ENCODE data around the gene SIM1.

- TF ChIP-seq POLR2A (IDR thresholded peaks at IDR 0.05; ENCODE audit: low read length) (no peak), GATA1 (IDR thresholded peaks at IDR 0.05; ENCODE audit: low read depth, low read length) (no peak)
Measured at GRCh38 chr6:100344761-100345160, 120.0 kb downstream of the SIM1 start.

Data from erythroblast (primary cell).